Endothelial cell (in vitro differentiated cells): Measurements from ENCODE around the gene ETFA. TPM values are rescaled to one million over a fixed set of nuclear protein-coding genes. Genes with fewer than 3 reads are reported as not detected.
A peak's percentile ranks its signal among the peaks of the same experiment; 100 is the strongest.

Experiments used
- DNase-seq: peaks from one replicate; pipeline ENCODE4 v3.0.0; 2021; ENCODE audit warnings: low spot score
- H3K27ac Mint-ChIP-seq: one replicate; pipeline ENCODE4 v1.8.0; 2021; ENCODE audit warnings: mixed read lengths, inconsistent platforms; ENCODE audit not compliant: unreplicated experiment
- H3K27me3 Mint-ChIP-seq: one replicate; pipeline ENCODE4 v1.8.0; 2021; ENCODE audit warnings: mild to moderate bottlenecking, moderate library complexity, mixed read lengths, inconsistent platforms; ENCODE audit not compliant: unreplicated experiment
- H3K36me3 Mint-ChIP-seq: one replicate; pipeline ENCODE4 v1.8.0; 2021; ENCODE audit warnings: mild to moderate bottlenecking, low read depth, mixed read lengths, inconsistent platforms; ENCODE audit not compliant: unreplicated experiment
- H3K4me1 Mint-ChIP-seq: one replicate; pipeline ENCODE4 v1.8.0; 2021; ENCODE audit warnings: mild to moderate bottlenecking, mixed read lengths, inconsistent platforms; ENCODE audit not compliant: unreplicated experiment
- H3K4me3 Mint-ChIP-seq: one replicate; pipeline ENCODE4 v1.8.0; 2021; ENCODE audit warnings: mild to moderate bottlenecking, mixed read lengths, inconsistent platforms; ENCODE audit not compliant: unreplicated experiment
- H3K9me3 Mint-ChIP-seq: one replicate; pipeline ENCODE4 v1.8.0; 2021; ENCODE audit warnings: mixed read lengths, inconsistent platforms; ENCODE audit not compliant: unreplicated experiment
- total RNA-seq: library from RNA; stranded (reverse); fragmentation: NEBNext Ultra II Directional; extraction: Animal tissue kit (Norgen Biotek cat#: 25700); gene quantifications from one replicate; pipeline ENCODE4 v1.2.1, GENCODE V29; 2021; ENCODE audit not compliant: unreplicated experiment
- TF ChIP-seq, protein P1 (sequence below): fragments of 200-600 bp; sonication (generic); IDR thresholded peaks from one replicate; pipeline ENCODE4 v1.5.0; 2021; ENCODE audit warnings: antibody characterized with exemption; ENCODE audit not compliant: unreplicated experiment

ETFA gene
- total RNA-seq, 1 donor from 2014 or later: 103 TPM

DNA sequence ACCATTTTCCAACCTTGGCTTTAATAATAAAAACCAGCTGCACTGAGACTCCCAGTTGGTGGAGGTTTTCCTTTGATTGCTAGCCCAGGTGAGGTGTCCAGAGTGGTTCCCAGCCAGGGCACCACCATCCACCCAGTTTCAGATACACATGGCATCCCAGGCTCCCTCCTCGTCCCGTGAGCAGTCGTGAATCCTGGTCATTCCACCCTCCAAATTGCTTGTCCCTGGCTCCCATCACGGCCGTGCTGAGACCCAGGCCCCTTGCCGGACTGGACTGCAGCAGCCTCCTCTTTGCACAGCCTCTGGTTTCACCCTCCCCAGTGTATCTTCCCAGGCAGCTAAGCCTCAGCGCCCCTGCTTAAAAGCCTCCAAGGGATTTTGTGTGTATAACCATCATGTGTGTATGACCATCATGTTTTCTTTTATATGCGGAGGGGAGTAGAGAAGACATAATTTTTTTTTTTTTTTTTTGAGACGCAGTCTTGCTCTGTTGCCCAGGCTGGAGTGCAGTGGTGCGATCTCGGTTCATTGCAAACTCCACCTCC is 106.3 kb downstream of the ETFA start:
- Mint-ChIP-seq H3K4me3 (no peak overlapping the region), H3K36me3 (peaks cover 5% of the 10 kb centered on the region), H3K27me3 (peaks cover 7% of the 10 kb centered on the region), H3K27ac (no peak overlapping the region), H3K9me3 (no peaks in the 10 kb centered on the region), H3K4me1 (peaks cover 4% of the 10 kb centered on the region)
- DNase-seq: no peak
- TF ChIP-seq, protein P1, sequence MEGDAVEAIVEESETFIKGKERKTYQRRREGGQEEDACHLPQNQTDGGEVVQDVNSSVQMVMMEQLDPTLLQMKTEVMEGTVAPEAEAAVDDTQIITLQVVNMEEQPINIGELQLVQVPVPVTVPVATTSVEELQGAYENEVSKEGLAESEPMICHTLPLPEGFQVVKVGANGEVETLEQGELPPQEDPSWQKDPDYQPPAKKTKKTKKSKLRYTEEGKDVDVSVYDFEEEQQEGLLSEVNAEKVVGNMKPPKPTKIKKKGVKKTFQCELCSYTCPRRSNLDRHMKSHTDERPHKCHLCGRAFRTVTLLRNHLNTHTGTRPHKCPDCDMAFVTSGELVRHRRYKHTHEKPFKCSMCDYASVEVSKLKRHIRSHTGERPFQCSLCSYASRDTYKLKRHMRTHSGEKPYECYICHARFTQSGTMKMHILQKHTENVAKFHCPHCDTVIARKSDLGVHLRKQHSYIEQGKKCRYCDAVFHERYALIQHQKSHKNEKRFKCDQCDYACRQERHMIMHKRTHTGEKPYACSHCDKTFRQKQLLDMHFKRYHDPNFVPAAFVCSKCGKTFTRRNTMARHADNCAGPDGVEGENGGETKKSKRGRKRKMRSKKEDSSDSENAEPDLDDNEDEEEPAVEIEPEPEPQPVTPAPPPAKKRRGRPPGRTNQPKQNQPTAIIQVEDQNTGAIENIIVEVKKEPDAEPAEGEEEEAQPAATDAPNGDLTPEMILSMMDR: no peak

DNA sequence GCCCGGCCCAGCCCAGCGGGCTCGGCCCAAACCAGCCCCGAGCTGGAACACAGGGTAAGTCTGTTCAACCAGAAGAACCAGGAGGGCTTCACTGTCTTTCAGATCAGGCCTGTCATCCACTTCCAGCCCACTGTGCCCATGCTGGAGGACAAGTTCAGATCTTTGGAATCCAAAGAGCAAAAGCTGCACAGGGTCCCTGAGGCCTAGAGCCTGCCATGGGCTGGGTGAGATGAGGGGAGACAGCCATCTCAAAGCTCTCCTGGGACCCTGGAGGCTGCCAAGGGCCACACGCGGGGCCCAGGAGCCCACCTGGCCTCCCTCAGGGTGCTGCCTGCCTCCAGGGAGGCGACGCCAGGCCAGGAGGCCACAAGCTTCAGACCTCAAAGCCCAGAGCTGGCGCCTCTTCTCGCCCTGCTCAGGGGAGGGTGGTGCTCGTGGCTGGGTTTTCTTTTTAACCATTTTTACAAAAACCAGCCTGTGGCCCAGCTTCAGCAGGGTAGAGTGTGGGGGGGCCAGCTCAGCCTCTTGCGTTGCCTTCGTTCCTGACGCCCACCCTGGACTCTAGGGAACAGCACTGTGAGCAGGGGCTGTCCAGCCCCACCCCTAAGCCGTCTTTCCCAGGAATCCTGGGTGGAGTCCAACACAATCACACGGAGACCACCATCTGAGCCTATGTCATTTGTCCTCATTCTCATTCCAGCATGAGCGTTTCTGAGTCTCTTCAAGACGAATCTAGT is 107.0 kb downstream of the ETFA start:
- Mint-ChIP-seq H3K9me3 (no peaks in the 10 kb centered on the region), H3K36me3 (peaks cover 5% of the 10 kb centered on the region), H3K4me3 (no peak overlapping the region), H3K27ac (no peak overlapping the region), H3K27me3 (peaks cover 7% of the 10 kb centered on the region), H3K4me1 (peaks cover 4% of the 10 kb centered on the region)
- no peak for DNase-seq
- TF ChIP-seq, protein P1: no peak

DNA sequence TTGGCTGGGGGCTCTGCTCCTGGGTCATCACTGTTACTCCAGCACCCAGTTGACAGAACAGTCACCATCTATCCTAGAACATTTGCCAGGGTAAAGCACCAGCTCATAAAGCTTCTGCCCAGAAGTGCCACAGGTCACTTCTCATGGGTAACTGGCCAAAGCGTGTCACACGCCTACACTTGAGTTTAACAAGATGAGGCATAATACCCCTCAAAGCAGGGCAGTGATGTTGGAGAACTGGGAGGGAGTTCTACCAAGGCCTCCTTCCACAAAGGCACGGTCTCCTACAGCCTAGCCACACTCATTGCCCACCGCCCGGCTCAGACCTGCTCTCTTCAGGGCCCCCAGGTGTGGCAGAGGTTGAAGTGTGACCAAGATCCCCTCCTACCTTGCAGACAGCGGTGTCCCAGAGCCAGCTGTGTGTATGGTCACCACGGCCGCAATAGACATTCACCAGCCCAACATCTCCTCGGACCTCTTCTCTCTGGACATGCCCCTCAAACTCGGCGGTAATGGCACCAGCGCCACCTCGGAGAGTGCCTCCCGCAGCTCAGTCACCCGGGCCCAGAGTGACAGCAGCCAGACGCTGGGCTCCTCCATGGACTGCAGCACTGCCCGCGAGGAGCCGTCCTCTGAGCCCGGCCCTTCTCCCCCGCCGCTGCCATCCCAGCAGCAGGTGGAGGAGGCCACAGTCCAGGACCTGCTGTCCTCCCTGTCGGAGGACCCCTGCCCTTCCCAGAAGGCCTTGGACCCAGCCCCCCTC is 107.7 kb downstream of the ETFA start:
- Mint-ChIP-seq H3K4me3 (no peak overlapping the region), H3K4me1 (no peaks in the 10 kb centered on the region), H3K27ac (no peak overlapping the region), H3K27me3 (peaks cover 7% of the 10 kb centered on the region), H3K36me3 (peaks cover 11% of the 10 kb centered on the region), H3K9me3 (no peaks in the 10 kb centered on the region)
- TF ChIP-seq, protein P1: no peak
- no peak for DNase-seq

DNA sequence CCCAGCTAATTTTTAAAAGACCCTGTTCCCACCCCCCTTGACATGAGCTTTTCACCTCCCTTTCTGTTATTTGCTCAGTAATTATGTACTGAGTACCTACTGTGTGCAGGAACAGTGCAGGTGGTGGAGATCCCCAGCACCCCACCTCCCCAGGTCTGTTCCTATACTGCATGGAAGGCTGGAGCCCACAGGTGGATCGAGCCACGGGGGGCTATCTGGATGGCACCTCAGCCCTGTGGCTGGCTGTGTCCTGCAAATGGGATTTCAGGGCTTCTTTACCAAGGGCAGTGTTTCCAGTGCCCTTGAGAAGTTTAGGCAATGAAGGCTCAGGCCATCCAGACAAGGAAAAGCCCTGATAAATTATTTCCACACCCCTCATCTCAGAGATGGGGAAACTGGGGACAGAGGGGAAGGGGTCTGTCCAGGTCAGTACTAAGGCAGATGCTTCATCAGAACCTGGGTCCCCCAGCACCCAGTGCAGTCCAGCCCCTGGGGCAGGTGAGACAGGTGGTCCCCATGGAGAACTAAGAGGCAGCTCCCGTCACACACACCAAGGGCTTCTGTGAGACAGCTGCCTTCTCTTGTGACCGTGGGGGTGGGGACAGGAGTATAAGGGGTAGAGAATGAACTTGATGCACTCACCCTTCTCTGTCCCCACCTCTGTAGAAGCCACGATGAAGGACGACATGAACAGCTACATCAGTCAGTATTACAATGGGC is 109.6 kb downstream of the ETFA start:
- peak overlapping the region; percentile 20 for H3K27ac Mint-ChIP-seq
- H3K4me1 Mint-ChIP-seq: no peaks in the 10 kb centered on the region
- no peak for DNase-seq
- TF ChIP-seq, protein P1: no peak
- H3K9me3 Mint-ChIP-seq: no peaks in the 10 kb centered on the region
- H3K4me3 Mint-ChIP-seq: peak overlapping the region; percentile 56
- H3K27me3 Mint-ChIP-seq: peaks cover 5% of the 10 kb centered on the region
- H3K36me3 Mint-ChIP-seq: peaks cover 7% of the 10 kb centered on the region
